HG02885 (cell line): ENCODE data around the gene HSPA14.
"Not testable (repeated sequence)": the region's sequence is repeated elsewhere in the genome, so short reads cannot be mapped to it uniquely, and the experiment has no call there.

Experiments
- ATAC-seq: cut with Tn5 transposase; IDR thresholded peaks from one replicate; pipeline ENCODE4 v1.9.1; 2021; ENCODE audit warnings: mild to moderate bottlenecking; ENCODE audit not compliant: unreplicated experiment, poor library complexity

The HSPA14 gene, protein sequence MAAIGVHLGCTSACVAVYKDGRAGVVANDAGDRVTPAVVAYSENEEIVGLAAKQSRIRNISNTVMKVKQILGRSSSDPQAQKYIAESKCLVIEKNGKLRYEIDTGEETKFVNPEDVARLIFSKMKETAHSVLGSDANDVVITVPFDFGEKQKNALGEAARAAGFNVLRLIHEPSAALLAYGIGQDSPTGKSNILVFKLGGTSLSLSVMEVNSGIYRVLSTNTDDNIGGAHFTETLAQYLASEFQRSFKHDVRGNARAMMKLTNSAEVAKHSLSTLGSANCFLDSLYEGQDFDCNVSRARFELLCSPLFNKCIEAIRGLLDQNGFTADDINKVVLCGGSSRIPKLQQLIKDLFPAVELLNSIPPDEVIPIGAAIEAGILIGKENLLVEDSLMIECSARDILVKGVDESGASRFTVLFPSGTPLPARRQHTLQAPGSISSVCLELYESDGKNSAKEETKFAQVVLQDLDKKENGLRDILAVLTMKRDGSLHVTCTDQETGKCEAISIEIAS

DNA sequence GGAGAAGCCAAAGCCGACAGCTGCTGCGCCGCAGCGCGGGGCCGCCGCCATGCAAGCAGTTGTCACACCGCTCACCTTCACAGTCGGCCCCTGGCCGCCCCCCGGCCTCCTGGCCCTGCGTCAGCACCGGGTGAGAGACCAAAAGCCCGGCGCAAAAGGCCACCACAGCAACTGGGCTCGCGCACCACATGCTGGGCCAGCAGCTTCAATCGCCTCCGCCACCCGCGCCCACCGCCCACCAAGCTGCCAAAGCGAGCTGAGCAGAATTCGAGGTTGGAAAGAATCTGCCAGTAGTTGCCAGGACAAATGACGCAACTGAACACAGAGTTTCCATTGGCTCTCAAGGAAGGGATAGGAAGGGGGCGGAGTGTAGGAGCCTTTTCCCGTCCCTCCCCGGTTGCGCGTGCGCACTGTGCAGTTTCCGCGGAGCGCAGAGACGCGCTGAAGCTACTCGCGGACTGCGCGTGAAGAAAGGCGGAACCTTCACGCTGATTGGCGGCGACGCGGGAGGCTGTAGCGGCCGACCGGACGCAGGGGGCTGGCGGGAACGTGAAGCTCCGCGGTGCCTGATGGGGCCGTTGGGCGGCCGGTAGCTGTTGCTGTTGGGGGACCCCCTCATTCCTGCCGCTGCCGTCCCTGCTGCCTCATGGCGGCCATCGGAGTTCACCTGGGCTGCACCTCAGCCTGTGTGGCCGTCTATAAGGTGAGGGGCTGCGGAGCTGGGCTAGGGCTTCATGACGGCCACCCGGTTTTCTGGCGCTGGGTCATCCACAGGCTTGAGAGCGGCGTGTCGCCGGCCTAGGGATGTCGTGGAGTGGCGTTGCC is at the start of gene HSPA14, which contains the start of the genes CDNF and MSANTD7:
Gene HSPA14 (plus strand): TSS at position 550 of the 825 bp plus-strand sequence. CDS start 97 bp downstream, at position 647.
Gene CDNF (minus strand): TSS at position 281 of the 825 bp plus-strand sequence. CDS start 91 bp downstream, at position 190.
Gene MSANTD7 (plus strand): TSS at position 550 of the 825 bp plus-strand sequence. CDS start 3,979 bp downstream, outside the sequence.
- peak; percentile 97 for ATAC-seq

DNA sequence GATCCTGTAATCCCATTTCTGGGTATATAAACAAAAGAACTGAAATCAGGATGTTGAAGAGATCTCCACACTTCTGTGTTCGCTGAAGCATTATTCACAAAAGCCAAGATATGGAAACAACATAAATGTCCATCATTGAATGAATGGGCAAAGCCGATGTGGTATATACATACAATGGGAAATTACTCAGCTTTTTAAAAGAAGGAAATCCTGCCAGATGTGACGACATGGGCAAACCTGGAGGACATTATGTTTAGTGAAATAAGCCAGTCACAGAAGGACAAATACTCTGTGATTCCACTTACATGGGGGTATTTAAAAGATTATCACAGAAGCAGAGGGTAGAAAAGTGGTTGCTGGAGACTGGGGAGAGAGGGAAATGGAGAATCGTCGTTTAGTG is 39.5 kb upstream of the HSPA14 start:
- ATAC-seq, result no peak

DNA sequence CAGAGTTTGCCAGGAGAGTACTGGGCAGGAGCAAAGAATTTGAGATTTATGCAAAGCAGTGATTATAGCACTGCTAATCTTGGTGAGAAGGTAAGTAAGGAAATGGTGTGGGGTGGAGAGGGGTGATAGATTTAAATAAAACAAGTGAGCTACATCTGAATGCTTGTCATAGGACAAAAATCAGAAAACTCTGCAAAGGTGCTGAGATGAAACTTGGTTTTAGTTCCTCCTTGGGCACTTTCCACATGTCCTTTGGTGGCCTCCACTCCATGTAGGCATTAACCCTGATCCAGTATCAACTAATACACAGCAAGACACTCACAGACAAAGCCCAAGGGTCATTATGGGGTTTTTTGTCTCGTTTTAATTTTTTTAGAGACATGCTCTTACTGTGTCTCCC is 37.7 kb upstream of the HSPA14 start:
- no peak for ATAC-seq

DNA sequence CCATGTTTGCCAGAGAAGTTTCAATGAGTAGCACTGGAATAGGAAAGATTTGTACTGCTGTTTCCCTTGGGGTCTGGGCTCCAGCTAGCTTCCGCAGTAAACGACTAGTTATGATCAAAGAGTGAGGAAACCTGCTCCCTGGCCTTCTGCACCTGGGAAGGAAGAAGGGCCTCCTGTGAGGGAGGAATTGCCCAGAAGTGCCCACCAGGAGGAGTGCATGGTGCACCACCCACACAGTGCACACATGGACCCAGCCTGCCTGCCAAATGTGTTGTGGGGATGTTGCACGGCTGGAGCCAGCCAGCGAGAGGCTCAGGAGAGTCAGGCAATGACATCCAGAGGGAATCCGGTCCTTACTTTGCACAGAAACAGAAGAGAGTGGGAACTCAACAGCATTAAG is 36.4 kb upstream of the HSPA14 start:
- ATAC-seq, result no peak

DNA sequence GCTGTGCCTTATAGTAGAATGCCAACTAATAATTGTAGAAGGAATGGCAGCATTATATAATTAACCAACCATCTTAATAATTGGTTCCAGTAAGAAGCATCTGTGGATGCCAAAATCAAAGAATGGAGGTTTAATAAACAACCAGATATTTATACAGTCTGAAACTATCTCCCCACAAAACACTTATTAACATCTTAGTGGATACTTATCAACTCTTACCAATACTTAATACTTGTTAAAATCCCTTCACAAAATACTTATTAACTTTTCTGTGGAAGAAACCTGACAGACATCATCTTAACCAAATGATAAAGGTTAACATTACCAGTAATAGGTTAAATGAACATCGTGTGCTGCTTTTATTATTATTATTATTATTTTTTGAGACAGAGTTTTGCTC is 34.3 kb upstream of the HSPA14 start:
- no peak for ATAC-seq

DNA sequence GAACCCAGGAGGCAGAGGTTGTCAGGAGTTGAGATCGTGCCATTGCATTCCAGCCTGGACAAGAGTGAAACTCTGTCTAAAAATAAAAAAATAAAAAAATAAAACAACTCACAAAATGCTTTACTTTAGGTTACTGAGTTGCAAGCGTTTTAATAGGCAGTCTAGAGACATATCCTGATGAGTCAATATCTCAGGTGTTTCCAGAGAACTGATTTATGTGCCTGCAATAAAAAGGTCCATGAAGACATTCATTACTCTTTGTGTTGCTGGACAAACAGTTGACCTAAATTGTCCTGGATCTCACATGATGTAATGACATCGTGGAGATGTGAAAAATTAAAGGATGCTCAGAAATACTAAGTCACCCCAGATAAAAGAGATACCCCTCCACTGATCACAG is 31.8 kb upstream of the HSPA14 start:
- ATAC-seq, result no peak

DNA sequence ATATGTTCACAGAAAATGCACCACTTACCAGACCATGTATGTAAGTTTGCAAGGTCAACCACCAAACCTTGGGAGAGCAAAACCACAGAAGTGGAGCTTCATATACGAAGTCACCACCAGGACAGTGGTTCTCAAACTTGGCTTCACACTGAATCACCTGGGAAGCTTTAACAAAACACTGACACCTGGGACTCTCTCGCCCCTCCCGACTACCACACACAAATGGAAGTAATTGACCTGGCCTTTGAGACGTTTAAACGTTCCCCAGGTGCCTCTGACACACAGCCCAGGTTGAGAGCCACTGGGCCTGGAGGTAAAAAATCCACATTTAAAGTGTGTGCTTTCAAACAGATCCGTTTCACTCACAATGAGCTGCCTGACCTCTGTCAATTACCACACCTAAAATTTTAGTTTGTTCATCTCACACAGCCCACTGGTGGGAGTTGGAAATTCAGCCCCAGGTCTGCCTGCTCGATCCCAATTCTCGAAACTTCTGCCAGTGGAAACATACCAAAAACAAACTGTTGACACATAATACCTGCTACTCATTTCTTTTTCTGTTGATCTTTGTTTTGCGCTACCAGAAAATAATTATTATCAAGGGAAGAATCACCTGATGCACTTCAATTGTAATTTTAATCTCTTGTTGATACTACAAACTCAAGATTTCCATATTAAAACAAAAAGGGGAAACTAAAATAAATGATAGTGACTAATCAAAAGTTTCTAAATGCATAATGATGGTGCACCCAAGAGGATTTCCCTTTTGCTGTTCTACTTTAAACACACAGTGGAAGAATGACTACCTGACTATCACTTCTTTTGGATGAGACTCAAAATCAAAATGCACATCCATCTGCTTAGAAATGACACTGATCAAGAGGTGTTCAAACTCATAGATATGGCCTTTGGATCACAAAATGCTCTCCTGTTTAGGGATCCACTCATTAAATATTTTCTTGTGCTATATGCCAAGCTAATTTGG is 26.8 kb upstream of the HSPA14 start:
- ATAC-seq, result no peak

DNA sequence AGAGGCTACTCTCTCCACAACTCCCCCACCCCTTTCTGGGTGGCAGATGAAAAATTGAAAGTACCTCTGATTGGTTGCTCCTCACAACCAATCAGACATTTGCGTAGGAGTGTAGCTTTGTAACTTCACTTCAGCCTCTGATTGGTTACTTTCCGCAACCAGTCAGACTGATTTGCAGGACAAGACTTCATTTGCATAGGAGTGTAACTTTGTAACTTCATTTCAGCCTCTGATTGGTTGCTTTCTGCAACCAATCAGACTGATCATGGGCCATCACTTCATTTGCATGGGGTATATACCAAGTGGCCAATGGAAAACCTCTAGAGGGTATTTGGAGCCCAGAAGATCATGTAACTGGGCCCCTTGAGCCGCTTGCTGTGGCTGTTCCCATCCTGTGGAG is 25.8 kb upstream of the HSPA14 start:
- no peak for ATAC-seq

DNA sequence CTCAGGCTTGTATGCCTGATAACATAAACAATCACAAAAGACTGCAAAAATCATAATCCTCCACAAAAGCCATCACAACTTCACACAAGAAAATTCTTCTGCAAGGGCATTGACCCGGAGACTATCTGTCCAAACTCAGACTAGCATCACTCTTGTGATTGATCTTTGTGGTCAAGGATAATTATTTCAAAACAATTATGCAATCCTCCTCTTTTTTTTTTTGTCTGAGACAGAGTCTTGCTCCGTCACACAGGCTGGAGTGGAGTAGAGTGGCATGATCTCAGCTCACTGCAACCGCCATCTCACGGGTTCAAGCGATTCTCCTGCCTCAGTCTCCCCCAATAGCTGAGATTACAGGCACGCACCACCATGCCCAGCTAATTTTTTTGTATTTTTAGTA is 22.4 kb upstream of the HSPA14 start:
- no peak for ATAC-seq

DNA sequence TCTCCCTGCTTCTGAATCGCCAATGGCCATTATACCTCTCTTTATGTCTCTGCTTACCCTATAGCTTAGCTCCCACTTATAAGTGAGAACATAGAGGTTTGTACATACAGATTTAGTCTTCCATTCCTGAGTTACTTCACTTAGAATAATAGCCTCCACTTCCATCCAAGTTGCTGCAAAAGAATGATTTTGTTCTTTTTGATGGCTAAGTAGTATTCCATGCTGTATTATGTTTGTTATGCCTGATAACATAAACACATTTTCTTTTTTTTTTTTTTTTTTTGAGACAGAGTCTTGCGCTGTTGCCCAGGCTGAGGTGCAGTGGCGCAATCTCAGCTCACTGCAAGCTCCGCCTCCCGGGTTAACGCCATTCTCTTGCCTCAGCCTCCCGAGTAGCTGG is 21.4 kb upstream of the HSPA14 start:
- ATAC-seq, result not testable (repeated sequence)

DNA sequence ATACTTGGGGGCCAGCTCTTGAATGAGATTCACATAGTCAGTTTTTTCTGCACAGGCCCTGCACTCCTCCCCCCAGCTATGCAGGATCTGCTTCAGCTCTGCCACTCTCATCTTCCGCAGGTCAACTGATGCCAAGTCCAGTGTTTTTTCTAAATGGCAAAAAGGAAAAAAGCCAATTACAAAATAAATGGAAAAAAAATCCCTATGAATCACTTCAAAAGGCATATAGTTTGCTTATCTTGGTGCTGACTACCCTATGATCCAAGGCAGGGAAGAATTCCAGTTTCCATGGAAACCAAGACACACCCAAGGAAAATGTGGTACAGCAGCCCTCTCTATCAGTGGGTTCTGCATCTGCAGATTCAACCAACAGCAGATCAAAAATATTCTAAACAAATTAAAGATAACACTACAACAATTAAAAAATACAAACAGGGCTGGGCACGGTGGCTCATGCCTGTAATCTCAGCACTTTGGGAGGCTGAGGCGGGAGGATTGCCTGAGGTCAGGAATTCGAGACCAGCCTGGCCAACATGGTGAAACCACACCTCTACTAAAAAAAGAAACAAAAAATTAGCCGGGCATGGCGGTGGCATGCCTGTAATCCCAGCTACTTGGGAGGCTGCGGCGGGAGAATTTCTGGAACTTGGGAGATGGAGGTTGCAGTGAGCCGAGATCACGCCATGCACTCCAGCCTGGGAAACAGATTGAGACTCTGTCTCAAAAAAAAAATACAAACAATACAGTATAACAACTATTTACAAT is 17.9 kb upstream of the HSPA14 start:
- no peak for ATAC-seq

DNA sequence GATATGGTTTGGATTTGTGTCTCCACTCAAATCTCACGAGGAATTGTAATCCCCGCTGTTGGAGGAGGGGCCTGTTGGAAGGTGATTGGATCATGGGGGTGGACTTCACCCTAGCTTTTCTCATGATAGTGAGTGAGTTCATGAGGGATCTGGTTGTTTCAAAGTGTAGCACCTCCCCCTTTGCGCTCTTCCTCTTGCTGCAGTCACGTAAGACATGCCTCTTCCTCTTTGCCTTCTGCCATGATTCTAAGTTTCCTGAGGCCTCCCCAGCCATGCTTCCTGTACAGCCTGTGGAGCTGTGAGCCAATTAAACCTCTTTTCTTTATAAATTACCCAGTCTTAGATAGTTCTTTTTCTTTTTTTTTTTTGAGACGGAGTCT is 17.3 kb upstream of the HSPA14 start:
- no peak for ATAC-seq

DNA sequence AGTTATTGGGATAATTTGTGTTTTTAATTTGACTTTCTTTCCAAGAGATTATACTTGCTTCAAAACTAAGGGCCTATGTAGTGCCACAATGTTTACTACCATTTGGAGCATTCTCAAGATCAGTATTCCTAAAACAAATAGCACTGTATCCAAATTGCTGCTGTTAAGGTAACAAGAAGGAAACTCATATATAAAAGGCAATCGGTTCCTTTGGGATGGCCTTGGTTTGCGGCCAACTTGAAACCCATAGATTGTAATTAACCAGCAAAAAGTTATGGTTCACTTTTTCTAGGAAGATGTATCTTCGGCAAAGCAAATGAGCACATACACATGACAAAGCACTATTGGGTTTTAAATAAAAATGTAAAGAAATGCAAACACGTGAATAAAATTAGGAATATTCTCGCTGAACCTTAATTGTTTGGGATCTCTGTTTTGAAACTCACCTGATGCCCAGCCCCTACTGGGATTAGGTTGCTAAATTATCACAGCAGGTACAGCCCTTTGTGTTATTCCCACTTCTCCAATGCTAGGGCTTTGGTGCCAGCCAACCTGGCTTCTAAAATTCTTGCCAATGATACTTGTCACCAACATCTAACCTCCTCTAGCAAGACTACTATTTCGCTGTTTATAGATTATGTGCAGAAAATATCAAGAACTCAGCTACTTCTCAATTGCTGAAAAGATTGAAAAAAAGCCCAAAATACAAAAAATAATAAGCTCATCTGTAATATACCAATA is 16.3 kb upstream of the HSPA14 start:
- ATAC-seq, result no peak

DNA sequence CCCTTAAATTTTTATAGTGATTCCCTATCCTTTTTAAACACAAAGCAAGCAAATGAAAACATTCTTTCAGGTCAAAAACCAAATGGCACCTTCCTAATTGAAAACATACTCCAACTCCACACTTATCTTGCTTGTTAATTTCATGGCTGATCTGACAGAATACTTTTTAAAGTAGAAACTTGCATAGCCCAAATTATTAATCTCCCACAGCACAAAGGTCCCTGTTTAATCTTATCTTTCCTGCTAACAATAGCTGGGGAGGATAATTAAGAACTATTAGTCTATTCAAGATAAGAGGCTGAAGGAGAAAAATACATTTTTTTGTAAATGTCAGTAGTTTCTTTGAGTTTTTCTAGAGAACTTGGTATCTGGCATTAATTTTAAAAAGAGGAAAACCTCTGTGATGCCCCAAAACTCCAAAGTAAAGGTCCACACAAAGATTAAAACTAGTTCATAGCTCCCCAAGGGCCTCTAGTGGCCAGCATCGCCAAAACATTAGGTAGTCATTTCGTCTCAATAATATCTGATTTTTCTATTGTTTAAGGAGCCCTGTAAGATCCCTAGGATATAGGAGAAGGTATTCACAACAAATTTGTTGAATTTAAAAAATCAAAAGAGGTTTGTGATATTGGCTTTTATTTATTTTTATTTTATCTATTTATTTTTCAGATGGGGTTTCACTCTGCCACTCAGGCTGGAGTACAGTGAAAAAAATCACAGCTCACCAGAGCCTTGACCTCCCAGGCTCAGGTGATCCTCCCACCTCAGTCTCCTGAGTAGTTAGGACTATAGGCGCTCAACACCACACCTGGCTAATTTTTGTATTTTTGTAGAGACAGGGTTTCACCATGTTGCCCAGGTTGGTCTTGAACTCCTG is 15.0 kb upstream of the HSPA14 start:
- no peak for ATAC-seq

DNA sequence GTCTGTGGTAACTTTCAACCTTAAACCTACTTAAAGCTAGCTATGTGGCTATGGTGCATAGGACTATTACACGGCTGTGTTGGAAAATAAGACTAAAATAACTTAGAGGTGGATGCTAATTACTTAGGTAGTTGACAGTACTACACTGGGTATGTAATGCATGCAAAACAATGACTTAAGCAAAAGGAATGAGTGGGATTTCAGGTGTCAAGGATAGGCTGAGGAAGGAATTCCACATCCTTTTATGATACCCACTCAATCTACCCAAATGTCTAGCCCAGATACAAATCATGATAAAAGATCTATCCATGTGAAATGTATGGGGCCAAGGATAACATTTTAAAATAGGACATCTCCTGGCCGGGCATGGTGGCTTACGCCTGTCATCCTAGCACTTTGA is 14.1 kb upstream of the HSPA14 start:
- ATAC-seq, result no peak

DNA sequence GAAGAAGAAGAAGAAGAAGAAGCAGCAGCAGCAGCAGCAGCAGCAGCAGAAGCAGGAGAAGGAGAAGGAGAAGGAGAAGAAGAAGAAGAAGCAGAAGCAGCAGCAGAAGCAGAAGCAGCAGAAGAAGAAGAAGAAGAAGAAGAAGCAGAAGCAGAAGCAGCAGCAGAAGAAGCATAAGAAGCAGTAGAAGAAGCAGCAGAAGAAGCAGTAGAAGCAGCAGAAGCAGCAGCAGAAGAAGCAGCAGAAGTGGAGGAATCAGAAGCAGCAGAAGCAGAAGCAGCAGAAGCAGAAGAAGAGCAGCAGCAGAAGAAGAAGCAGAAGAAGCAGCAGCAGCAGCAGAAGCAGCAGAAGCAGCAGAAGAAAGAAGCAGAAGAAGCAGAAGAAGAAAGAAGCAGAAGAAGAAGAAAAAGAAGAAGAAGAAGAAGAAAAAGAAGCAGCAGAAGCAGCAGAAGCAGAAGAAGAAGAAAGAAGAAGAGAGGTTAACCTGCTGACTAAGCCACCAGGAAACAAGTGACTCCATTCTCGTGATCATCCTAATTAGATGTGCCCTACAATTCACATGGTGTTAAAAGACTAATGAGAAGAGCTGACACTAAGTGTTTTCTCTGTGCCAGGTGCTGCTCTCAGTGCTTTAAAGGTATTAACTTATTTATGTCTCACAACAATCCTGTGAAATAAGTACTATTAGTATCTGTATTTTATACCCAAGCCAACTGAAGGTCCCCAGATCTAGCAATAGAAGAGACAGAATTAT is 11.9 kb upstream of the HSPA14 start:
- ATAC-seq, result no peak

DNA sequence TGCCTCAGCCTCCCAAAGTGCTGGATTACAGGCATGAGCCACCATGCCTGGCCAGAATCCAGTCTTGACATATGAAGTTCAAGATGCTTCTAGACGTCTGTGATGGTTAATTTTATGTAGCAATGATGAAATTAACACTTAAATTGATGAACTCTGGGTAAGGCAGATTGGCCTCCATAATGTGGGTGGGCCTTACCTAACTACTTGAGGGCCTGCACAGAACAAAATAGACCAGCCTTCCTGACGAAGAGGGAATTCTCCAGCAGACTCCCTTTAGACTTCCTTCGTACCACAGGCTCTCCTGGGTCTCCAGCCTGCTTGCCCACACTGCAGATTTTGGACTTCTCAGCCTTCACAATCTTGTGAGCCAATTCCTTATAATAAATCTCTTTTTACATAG is 5.0 kb upstream of the HSPA14 start:
- no peak for ATAC-seq
